Neural cell (in vitro differentiated cells): ENCODE data around the gene CCL28. TPM values are rescaled to one million over a fixed set of nuclear protein-coding genes. Genes with fewer than 3 reads are reported as not detected.

Source experiments
- H2AFZ ChIP-seq: fragments of 200-600, 300-800 bp; sonication (generic), shearing (Covaris generic); 2 replicates; pipeline ENCODE4 v1.6.0; 2014; ENCODE audit warnings: low read depth, mild to moderate bottlenecking, antibody characterized with exemption, low read length, moderate library complexity
- H3F3A ChIP-seq: fragments of 200-600 bp; shearing (Covaris generic); 2 replicates; pipeline ENCODE4 v1.6.1; 2016; ENCODE audit warnings: mild to moderate bottlenecking, moderate library complexity, mixed read lengths, antibody characterized with exemption, low read length; ENCODE audit not compliant: insufficient read depth, poor library complexity, severe bottlenecking
- H3K27ac ChIP-seq: fragments of 200-600, 300-800 bp; sonication (generic), shearing (Covaris generic); 2 replicates; pipeline ENCODE4 v1.5.1; 2014; ENCODE audit warnings: mild to moderate bottlenecking, low read length, moderate library complexity
- H3K27me3 ChIP-seq: fragments of 300-800, 200-600 bp; sonication (generic), shearing (Covaris generic); 2 replicates; pipeline ENCODE4 v1.6.0; 2014; ENCODE audit warnings: mild to moderate bottlenecking, low read depth, low read length, moderate library complexity; ENCODE audit not compliant: insufficient read depth
- H3K36me3 ChIP-seq: fragments of 300-800, 200-600 bp; sonication (generic), shearing (Covaris generic); 2 replicates; pipeline ENCODE4 v1.5.1; 2014; ENCODE audit warnings: mild to moderate bottlenecking, antibody characterized with exemption, low read length, moderate library complexity; ENCODE audit not compliant: insufficient read depth
- H3K4me2 ChIP-seq: fragments of 300-800, 200-600 bp; sonication (generic), shearing (Covaris generic); 2 replicates; pipeline ENCODE4 v1.6.0; 2014; ENCODE audit warnings: mild to moderate bottlenecking, low read length
- H3K4me3 ChIP-seq: fragments of 300-800, 200-600 bp; sonication (generic), shearing (Covaris generic); 2 replicates; pipeline ENCODE4 v1.5.1; 2014; ENCODE audit warnings: mild to moderate bottlenecking, low read length, moderate library complexity
- H3K79me2 ChIP-seq: fragments of 200-600 bp; shearing (Covaris generic); replicated peaks from 2 replicates; pipeline ENCODE4 v1.6.0; 2014; ENCODE audit warnings: mild to moderate bottlenecking, low read length, moderate library complexity; ENCODE audit not compliant: insufficient read depth
- H3K9ac ChIP-seq: fragments of 300-800, 200-600 bp; sonication (generic), shearing (Covaris generic); 2 replicates; pipeline ENCODE4 v1.6.1; 2016; ENCODE audit warnings: mild to moderate bottlenecking, low read length, mixed read lengths
- H3K9me2 ChIP-seq: fragments of 200-600 bp; shearing (Covaris generic); 2 replicates; pipeline ENCODE4 v1.6.1; 2016; ENCODE audit warnings: mild to moderate bottlenecking, low read length, mixed read lengths; ENCODE audit not compliant: insufficient read depth
- H3K9me3 ChIP-seq: fragments of 200-600, 300-800 bp; sonication (generic), shearing (Covaris generic); 2 replicates; pipeline ENCODE4 v1.6.1; 2016; ENCODE audit warnings: mild to moderate bottlenecking, mixed run types, low read length, moderate library complexity, mixed read lengths
- H4K20me1 ChIP-seq: fragments of 200-600 bp; shearing (Covaris generic); 2 replicates; pipeline ENCODE4 v1.6.1; 2016; ENCODE audit warnings: mild to moderate bottlenecking, mixed run types; ENCODE audit not compliant: insufficient read depth
- EP300 ChIP-seq: fragments of 450-650 bp; conservative IDR thresholded peaks from 2 replicates; pipeline ENCODE4 v1.6.1; 2014; ENCODE audit warnings: antibody characterized with exemption, mild to moderate bottlenecking, moderate library complexity; ENCODE audit not compliant: poor library complexity, severe bottlenecking
- EZH2 ChIP-seq: fragments of 200-600, 300-800 bp; shearing (Covaris generic), sonication (generic); IDR thresholded peaks from 2 replicates; pipeline ENCODE4 v1.6.1; 2014; ENCODE audit warnings: antibody characterized with exemption, low read length, borderline replicate concordance, mild to moderate bottlenecking; ENCODE audit not compliant: insufficient read depth, poor library complexity, severe bottlenecking
- MXI1 ChIP-seq: fragments of 450-650 bp; conservative IDR thresholded peaks from 2 replicates; pipeline ENCODE4 v1.6.1; 2014; ENCODE audit warnings: antibody characterized with exemption, mild to moderate bottlenecking; ENCODE audit not compliant: poor library complexity, severe bottlenecking
- POLR2AphosphoS5 ChIP-seq: IDR thresholded peaks from 2 replicates; pipeline ENCODE4 v1.6.1; 2012
- RAD21 ChIP-seq: fragments of 450-650 bp; conservative IDR thresholded peaks from 2 replicates; pipeline ENCODE4 v1.6.1; 2014; ENCODE audit warnings: antibody characterized with exemption, mild to moderate bottlenecking, moderate library complexity
- SMC3 ChIP-seq: fragments of 450-650 bp; conservative IDR thresholded peaks from 2 replicates; pipeline ENCODE4 v1.6.1; 2014; ENCODE audit warnings: antibody characterized with exemption, mild to moderate bottlenecking, moderate library complexity; ENCODE audit not compliant: poor library complexity
- TAF1 ChIP-seq: IDR thresholded peaks from 2 replicates; pipeline ENCODE4 v1.6.1; 2012; ENCODE audit warnings: low read depth
- polyA plus RNA-seq: library from polyadenylated mRNA; depleted of rRNA; stranded (reverse); fragments of >200 nt; gene quantifications from 2 replicates; pipeline ENCODE4 v1.2.3, GENCODE V29; 2014
- TF ChIP-seq, protein P1 (sequence below): fragments of 450-650 bp; IDR thresholded peaks from 2 replicates; pipeline ENCODE4 v1.5.1; 2014; ENCODE audit warnings: antibody characterized with exemption, mild to moderate bottlenecking, moderate library complexity; ENCODE audit not compliant: poor library complexity, severe bottlenecking
- TF ChIP-seq, protein P2 (sequence below): IDR thresholded peaks from 2 replicates; pipeline ENCODE4 v1.6.1; 2012; ENCODE audit warnings: borderline replicate concordance

The CCL28 gene
- polyA plus RNA-seq, 1 donor from 2014 or later, result not detected

DNA sequence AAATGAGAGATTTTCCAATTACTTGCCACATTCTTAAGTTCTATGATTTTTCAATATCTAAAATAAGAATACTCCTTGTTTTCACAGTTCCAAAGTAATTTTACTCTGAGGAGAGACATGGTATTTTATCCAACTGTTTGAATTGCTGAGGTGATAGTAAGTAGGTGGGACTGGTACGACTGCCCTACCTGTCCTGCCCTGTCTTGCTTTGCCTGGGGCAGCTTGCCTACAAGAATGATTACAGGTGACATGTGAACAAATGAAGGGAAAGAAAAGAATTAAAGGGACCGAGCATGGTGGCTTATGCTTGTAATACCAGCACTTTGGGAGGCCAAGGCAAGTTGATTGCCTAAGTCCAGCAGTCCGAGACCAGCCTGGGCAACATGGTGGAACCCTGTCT, 57.4 kb downstream of the CCL28 start:
- Histone ChIP-seq H3K9ac (no peak overlapping the region), H3K9me3 (no peaks in the 10 kb centered on the region), H3F3A (no peaks in the 10 kb centered on the region), H4K20me1 (no peaks in the 10 kb centered on the region), H3K36me3 (no peaks in the 10 kb centered on the region), H3K27me3 (no peaks in the 10 kb centered on the region), H3K79me2 (no peaks in the 10 kb centered on the region), H3K4me2 (no peak overlapping the region), H3K9me2 (no peaks in the 10 kb centered on the region), H3K4me3 (no peak overlapping the region), H2AFZ (no peak overlapping the region), H3K27ac (no peak overlapping the region)
- TF ChIP-seq, protein P1, sequence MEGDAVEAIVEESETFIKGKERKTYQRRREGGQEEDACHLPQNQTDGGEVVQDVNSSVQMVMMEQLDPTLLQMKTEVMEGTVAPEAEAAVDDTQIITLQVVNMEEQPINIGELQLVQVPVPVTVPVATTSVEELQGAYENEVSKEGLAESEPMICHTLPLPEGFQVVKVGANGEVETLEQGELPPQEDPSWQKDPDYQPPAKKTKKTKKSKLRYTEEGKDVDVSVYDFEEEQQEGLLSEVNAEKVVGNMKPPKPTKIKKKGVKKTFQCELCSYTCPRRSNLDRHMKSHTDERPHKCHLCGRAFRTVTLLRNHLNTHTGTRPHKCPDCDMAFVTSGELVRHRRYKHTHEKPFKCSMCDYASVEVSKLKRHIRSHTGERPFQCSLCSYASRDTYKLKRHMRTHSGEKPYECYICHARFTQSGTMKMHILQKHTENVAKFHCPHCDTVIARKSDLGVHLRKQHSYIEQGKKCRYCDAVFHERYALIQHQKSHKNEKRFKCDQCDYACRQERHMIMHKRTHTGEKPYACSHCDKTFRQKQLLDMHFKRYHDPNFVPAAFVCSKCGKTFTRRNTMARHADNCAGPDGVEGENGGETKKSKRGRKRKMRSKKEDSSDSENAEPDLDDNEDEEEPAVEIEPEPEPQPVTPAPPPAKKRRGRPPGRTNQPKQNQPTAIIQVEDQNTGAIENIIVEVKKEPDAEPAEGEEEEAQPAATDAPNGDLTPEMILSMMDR, result no peak
- TF ChIP-seq, protein P2, sequence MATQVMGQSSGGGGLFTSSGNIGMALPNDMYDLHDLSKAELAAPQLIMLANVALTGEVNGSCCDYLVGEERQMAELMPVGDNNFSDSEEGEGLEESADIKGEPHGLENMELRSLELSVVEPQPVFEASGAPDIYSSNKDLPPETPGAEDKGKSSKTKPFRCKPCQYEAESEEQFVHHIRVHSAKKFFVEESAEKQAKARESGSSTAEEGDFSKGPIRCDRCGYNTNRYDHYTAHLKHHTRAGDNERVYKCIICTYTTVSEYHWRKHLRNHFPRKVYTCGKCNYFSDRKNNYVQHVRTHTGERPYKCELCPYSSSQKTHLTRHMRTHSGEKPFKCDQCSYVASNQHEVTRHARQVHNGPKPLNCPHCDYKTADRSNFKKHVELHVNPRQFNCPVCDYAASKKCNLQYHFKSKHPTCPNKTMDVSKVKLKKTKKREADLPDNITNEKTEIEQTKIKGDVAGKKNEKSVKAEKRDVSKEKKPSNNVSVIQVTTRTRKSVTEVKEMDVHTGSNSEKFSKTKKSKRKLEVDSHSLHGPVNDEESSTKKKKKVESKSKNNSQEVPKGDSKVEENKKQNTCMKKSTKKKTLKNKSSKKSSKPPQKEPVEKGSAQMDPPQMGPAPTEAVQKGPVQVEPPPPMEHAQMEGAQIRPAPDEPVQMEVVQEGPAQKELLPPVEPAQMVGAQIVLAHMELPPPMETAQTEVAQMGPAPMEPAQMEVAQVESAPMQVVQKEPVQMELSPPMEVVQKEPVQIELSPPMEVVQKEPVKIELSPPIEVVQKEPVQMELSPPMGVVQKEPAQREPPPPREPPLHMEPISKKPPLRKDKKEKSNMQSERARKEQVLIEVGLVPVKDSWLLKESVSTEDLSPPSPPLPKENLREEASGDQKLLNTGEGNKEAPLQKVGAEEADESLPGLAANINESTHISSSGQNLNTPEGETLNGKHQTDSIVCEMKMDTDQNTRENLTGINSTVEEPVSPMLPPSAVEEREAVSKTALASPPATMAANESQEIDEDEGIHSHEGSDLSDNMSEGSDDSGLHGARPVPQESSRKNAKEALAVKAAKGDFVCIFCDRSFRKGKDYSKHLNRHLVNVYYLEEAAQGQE, result no peak
- TF ChIP-seq MXI1, result no peak
- TF ChIP-seq EZH2, result no peak
- TF ChIP-seq RAD21, result no peak

- Histone ChIP-seq H3K4me2 (no peak overlapping the region), H2AFZ (no peak overlapping the region), H3F3A (no peaks in the 10 kb centered on the region), H3K27me3 (no peaks in the 10 kb centered on the region), H3K9me3 (no peaks in the 10 kb centered on the region), H3K36me3 (no peaks in the 10 kb centered on the region), H3K79me2 (no peaks in the 10 kb centered on the region), H3K9ac (no peak overlapping the region), H3K9me2 (no peaks in the 10 kb centered on the region), H3K4me3 (no peak overlapping the region), H3K27ac (no peak overlapping the region), H4K20me1 (no peaks in the 10 kb centered on the region)
- TF ChIP-seq EP300, result no peak
These were observed 58.5 kb downstream of the CCL28 start for GRCh38 chr5:43353668-43354067.

DNA sequence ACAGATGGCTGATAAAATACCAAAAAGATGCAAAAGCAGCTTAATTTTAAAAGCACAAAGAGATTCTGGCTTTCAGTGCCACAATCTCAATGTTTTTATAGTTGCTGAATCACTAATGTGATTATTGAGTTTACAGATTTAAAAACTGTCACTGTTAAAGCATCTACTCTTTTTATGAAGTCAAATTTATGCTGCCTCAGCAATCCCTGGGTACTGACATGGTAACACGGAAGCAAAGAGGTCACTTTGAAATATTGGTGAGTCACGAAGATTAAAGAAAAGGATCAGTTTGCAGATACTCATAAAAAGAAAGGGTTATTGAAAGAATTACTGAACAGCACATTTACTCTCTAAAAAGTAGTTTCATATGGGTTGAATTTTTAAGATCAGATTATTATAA, 59.3 kb downstream of the CCL28 start:
- H3K36me3 ChIP-seq, result no peaks in the 10 kb centered on the region
- no peak overlapping the region for H3K27ac ChIP-seq
- no peaks in the 10 kb centered on the region for H3K27me3 ChIP-seq
- no peaks in the 10 kb centered on the region for H3K9me2 ChIP-seq
- H3K79me2 ChIP-seq, result no peaks in the 10 kb centered on the region
- no peak overlapping the region for H3K4me2 ChIP-seq
- no peak overlapping the region for H3K4me3 ChIP-seq
- no peaks in the 10 kb centered on the region for H3K9me3 ChIP-seq
- H4K20me1 ChIP-seq, result no peaks in the 10 kb centered on the region
- no peak overlapping the region for H2AFZ ChIP-seq
- TF ChIP-seq, protein P1, result no peak
- TF ChIP-seq MXI1 (no peak), RAD21 (no peak), EZH2 (no peak), SMC3 (no peak), TAF1 (no peak), EP300 (no peak), POLR2AphosphoS5 (no peak)
- TF ChIP-seq, protein P2, result no peak
- no peak overlapping the region for H3K9ac ChIP-seq
- H3F3A ChIP-seq, result no peaks in the 10 kb centered on the region
